Stimulated activated CD8-positive, alpha-beta memory T cell treated with anti-CD3 and anti-CD28 coated beads, Interleukin-12 subunit alpha, Interleukin-12 subunit beta, amount 100 ng/mL, for 24 hours (primary cell): ENCODE results near the gene TTC21B.
"Not testable (repeated sequence)": the region's sequence is repeated elsewhere in the genome, so short reads cannot be mapped to it uniquely, and the experiment has no call there.

ENCODE experiments used
- DNase-seq: peaks from one replicate; pipeline ENCODE4 v3.0.0-alpha.2; 2020; ENCODE audit errors: extremely low read depth

TTC21B gene

GRCh38 chr2:165953655-165954606, at the start of gene TTC21B:
Gene TTC21B (minus strand): TSS chr2:165953776. CDS start chr2:165953705, 71 bp downstream.
- peak; percentile 88 for DNase-seq

GRCh38 chr2:166000401-166000800, 46.8 kb upstream of the TTC21B start:
- DNase-seq: no peak

GRCh38 chr2:165990846-165991245, 37.3 kb upstream of the TTC21B start:
- no peak for DNase-seq

GRCh38 chr2:165989851-165990250, 36.3 kb upstream of the TTC21B start:
- DNase-seq: no peak

GRCh38 chr2:165985120-165985519, 31.5 kb upstream of the TTC21B start:
- DNase-seq: no peak

GRCh38 chr2:165972161-165972560, 18.6 kb upstream of the TTC21B start:
- not testable (repeated sequence) for DNase-seq

GRCh38 chr2:165970663-165971062, 17.1 kb upstream of the TTC21B start:
- no peak for DNase-seq

GRCh38 chr2:165969227-165969626, 15.7 kb upstream of the TTC21B start:
- no peak for DNase-seq

- no peak for DNase-seq
Measured at GRCh38 chr2:165967746-165968145, 14.2 kb upstream of the TTC21B start.

GRCh38 chr2:165961818-165962217, 8.2 kb upstream of the TTC21B start:
- no peak for DNase-seq

GRCh38 chr2:165959371-165959770, 5.8 kb upstream of the TTC21B start:
- no peak for DNase-seq

- no peak for DNase-seq
Measured at GRCh38 chr2:165958313-165958960, 4.9 kb upstream of the TTC21B start.

- no peak for DNase-seq
Measured at GRCh38 chr2:165957030-165957675, 3.6 kb upstream of the TTC21B start.

- DNase-seq: no peak
Measured at GRCh38 chr2:165953306-165953654, 296 bp downstream of the TTC21B start.

GRCh38 chr2:165952741-165953211, 800 bp downstream of the TTC21B start:
- no peak for DNase-seq

- DNase-seq: no peak
Measured at GRCh38 chr2:165952085-165952484, 1.5 kb downstream of the TTC21B start.

GRCh38 chr2:165950438-165950837, 3.1 kb downstream of the TTC21B start:
- DNase-seq: no peak

- no peak for DNase-seq
Measured at GRCh38 chr2:165941827-165942226, 11.7 kb downstream of the TTC21B start.

- DNase-seq: no peak
Measured at GRCh38 chr2:165938237-165938636, 15.3 kb downstream of the TTC21B start.

GRCh38 chr2:165933211-165933910, 20.2 kb downstream of the TTC21B start:
- no peak for DNase-seq

- DNase-seq: no peak
Measured at GRCh38 chr2:165927774-165928173, 25.8 kb downstream of the TTC21B start.

- no peak for DNase-seq
Measured at GRCh38 chr2:165927353-165927752, 26.2 kb downstream of the TTC21B start.
